ENCODE results near the gene MRPL40. TPM values are rescaled to one million over a fixed set of nuclear protein-coding genes. Genes with fewer than 3 reads are reported as not detected.
"Not testable (repeated sequence)": the region's sequence is repeated elsewhere in the genome, so short reads cannot be mapped to it uniquely, and the experiment has no call there.

The MRPL40 gene
- total and polyA plus RNA-seq, 2 donors (not counting 3 experiments of a cell fraction or from before 2014, with no cell fraction given), result 17.5 to 27.4 TPM

DNA sequence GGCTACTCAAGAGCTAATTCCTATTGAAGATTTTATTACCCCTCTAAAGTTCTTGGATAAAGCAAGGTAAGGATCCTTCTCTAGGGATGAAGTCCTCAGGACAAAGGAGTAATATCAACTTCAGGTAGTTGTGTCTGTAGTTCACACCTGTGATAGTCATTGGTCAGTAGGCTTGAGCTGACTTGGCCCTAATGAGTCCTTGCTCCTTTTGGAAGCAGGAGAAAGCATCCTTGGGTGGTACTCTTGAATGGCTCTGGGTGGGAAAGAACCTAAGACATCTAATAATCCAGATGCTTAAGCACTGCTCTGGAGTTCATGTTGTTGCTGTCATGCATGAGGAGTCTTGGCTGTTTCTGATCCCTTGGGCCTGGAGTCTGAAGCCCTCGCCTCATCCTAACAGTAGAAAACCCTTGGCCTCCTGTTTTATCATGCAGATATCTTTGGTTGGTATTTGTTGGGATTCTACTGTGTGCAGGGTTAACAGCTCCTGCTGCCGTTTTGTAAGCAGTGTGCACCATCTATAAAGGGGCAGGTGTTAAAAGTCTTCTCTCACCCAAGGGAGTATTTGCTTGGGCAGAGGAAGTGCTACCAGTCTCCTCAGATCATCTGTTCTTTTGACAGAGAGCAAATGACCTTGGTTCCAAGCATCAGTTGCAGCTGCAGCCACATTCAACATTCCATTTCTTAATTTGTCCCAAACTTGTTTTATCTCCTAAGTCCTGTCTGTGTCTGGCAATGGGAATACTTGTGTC, 2.7 kb downstream of the MRPL40 start:
- Histone ChIP-seq H3K9me3 (replicated peaks; ENCODE audit: control insufficient read depth, insufficient read depth, low read length) (no peaks in the 10 kb centered on the region), H3K9ac (replicated peaks; ENCODE audit: extremely low read depth, insufficient read depth, low read length) (no peak overlapping the region), H3K27me3 (ENCODE audit: control insufficient read depth in 2 of 2, insufficient read depth in 2 of 2, low read length in 2 of 2) (no peaks in the 10 kb centered on the region), H3K9me1 (replicated peaks; ENCODE audit: control insufficient read depth, extremely low read depth, insufficient read depth, low read length) (no peaks in the 10 kb centered on the region), H3K4me2 (ENCODE audit: insufficient read depth, low read length) (no peak overlapping the region), H3K4me3 (replicated peaks in 1 of 3; ENCODE audit: insufficient read depth in 1 of 3, low read depth in 1 of 3, low read length in 3 of 3) (no peak overlapping the region), H3K79me2 (ENCODE audit: control insufficient read depth, insufficient read depth, low read length) (peaks cover 19% of the 10 kb centered on the region), H4K20me1 (replicated peaks; ENCODE audit: control insufficient read depth, extremely low read depth, insufficient read depth, low read length) (no peaks in the 10 kb centered on the region), H3K4me1 (ENCODE audit: control insufficient read depth, extremely low read depth, insufficient read depth, low read length) (peaks cover 15% of the 10 kb centered on the region), H3K27ac (ENCODE audit: insufficient read depth, low read depth, low read length) (no peak overlapping the region), H2AFZ (ENCODE audit: low read depth, low read length) (no peak overlapping the region), H3K36me3 (ENCODE audit: control insufficient read depth in 2 of 2, extremely low read depth in 1 of 2, insufficient read depth in 2 of 2, low read length in 2 of 2) (peaks cover 5% of the 10 kb centered on the region in 2 experiments)
- no peak for DNase-seq (ENCODE audit: low read depth, low spot score)
- no peak for FAIRE-seq
- CTCF ChIA-PET, result interaction anchor here (0.9 to 1.4 kb wide), 2 partner anchors 43 to 255 kb away, joined by 3 read pairs; no protein-coding TSS in a partner anchor
- no peak for TF ChIP-seq EZH2 (IDR thresholded peaks at IDR 0.05; ENCODE audit: borderline replicate concordance, low read depth, low read length, severe bottlenecking)
- no peak for TF ChIP-seq MYC (IDR thresholded peaks at IDR 0.05; ENCODE audit: low read depth, low read length)
- TF ChIP-seq POLR2A (IDR thresholded peaks at IDR 0.05; ENCODE audit: low read depth, low read length), result no peak
- no peak for TF ChIP-seq POLR2AphosphoS5 (IDR thresholded peaks at IDR 0.05; ENCODE audit: insufficient read depth, low read depth, low read length)
- no peak for TF ChIP-seq JUN (IDR thresholded peaks at IDR 0.05; ENCODE audit: borderline replicate concordance, insufficient read depth, insufficient read length, low read depth)
- TF ChIP-seq, protein P1, sequence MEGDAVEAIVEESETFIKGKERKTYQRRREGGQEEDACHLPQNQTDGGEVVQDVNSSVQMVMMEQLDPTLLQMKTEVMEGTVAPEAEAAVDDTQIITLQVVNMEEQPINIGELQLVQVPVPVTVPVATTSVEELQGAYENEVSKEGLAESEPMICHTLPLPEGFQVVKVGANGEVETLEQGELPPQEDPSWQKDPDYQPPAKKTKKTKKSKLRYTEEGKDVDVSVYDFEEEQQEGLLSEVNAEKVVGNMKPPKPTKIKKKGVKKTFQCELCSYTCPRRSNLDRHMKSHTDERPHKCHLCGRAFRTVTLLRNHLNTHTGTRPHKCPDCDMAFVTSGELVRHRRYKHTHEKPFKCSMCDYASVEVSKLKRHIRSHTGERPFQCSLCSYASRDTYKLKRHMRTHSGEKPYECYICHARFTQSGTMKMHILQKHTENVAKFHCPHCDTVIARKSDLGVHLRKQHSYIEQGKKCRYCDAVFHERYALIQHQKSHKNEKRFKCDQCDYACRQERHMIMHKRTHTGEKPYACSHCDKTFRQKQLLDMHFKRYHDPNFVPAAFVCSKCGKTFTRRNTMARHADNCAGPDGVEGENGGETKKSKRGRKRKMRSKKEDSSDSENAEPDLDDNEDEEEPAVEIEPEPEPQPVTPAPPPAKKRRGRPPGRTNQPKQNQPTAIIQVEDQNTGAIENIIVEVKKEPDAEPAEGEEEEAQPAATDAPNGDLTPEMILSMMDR (IDR thresholded peaks at IDR 0.05; ENCODE audit: extremely low read depth in 1 of 2, insufficient read depth in 1 of 2, low read depth in 1 of 2, low read length in 2 of 2), result no peak
- no peak for TF ChIP-seq GATA2 (IDR thresholded peaks at IDR 0.05; ENCODE audit: insufficient read depth, insufficient read length, low read depth, low read length)
- TF ChIP-seq, protein P2, sequence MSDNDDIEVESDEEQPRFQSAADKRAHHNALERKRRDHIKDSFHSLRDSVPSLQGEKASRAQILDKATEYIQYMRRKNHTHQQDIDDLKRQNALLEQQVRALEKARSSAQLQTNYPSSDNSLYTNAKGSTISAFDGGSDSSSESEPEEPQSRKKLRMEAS (IDR thresholded peaks at IDR 0.05; ENCODE audit: insufficient read depth, insufficient read length), result no peak
- no peak for TF ChIP-seq FOS (IDR thresholded peaks at IDR 0.05; ENCODE audit: borderline replicate concordance, insufficient read depth, low read length)
- no TSS peak for BruUV-seq (replicated peaks)
- POLR2A ChIA-PET, result no interaction called here
- dilution Hi-C loops (cut with MboI; ENCODE audit: extremely low pct_ligation_motif_present, low sequenced_read_pairs) (no loop called here), intact Hi-C loops (cut with micrococcal nuclease) (no loop called here)

DNA sequence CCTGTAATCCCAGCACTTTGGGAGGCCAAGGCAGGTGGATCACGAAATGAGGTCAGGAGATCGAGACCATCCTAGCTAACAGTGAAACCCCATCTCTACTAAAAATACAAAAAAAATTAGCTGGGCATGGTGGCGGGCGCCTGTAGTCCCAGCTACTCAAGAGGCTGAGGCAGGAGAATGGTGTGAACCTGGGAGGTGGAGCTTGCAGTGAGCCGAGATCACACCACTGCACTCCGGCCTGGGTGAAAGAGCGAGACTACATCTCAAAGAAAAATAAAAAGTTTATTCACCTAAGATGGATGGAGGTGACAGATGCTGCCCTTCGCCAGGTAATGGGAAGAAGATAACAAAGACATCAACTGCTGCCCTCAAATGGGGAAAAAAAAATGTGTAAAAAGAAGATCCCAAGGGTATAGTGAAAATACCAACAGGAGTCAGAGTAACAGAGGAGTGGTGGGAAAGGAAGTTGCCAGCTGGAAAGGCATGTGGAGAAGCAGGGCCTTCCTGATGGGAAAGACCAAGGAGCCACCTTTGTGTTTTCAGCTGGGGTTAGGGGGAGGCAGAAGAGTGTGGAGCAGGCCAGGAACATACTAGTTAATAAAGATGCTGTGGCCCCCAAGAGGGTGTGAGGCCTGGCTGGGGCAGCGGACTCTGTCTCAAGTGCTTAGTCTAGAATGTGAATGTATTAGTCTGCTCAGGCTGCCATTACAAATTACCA, 4.3 kb downstream of the MRPL40 start:
- FAIRE-seq; H3K4me1 ChIP-seq (ENCODE audit: control insufficient read depth, extremely low read depth, insufficient read depth, low read length); H3K9me3 ChIP-seq (replicated peaks; ENCODE audit: control insufficient read depth, insufficient read depth, low read length); dilution Hi-C loops (cut with MboI; ENCODE audit: extremely low pct_ligation_motif_present, low sequenced_read_pairs); H3K4me3 ChIP-seq (replicated peaks in 1 of 3; ENCODE audit: insufficient read depth in 1 of 3, low read depth in 1 of 3, low read length in 3 of 3); H3K9ac ChIP-seq (replicated peaks; ENCODE audit: extremely low read depth, insufficient read depth, low read length); DNase-seq (ENCODE audit: low read depth, low spot score); H3K4me2 ChIP-seq (ENCODE audit: insufficient read depth, low read length); H3K9me1 ChIP-seq (replicated peaks; ENCODE audit: control insufficient read depth, extremely low read depth, insufficient read depth, low read length); BruUV-seq (replicated peaks); H4K20me1 ChIP-seq (replicated peaks; ENCODE audit: control insufficient read depth, extremely low read depth, insufficient read depth, low read length); H3K36me3 ChIP-seq (ENCODE audit: control insufficient read depth in 2 of 2, extremely low read depth in 1 of 2, insufficient read depth in 2 of 2, low read length in 2 of 2); POLR2A ChIA-PET; H3K27me3 ChIP-seq (ENCODE audit: control insufficient read depth in 2 of 2, insufficient read depth in 2 of 2, low read length in 2 of 2); intact Hi-C loops (cut with micrococcal nuclease); H3K27ac ChIP-seq (ENCODE audit: insufficient read depth, low read depth, low read length); H2AFZ ChIP-seq (ENCODE audit: low read depth, low read length); CTCF ChIA-PET: not testable (repeated sequence)
- H3K79me2 ChIP-seq (ENCODE audit: control insufficient read depth, insufficient read depth, low read length), result peaks cover 13% of the 10 kb centered on the region

Measured in endothelial cell of umbilical vein (primary cell).